Measurements from ENCODE around the gene MYOM1. TPM values are rescaled to one million over a fixed set of nuclear protein-coding genes. Genes with fewer than 3 reads are reported as not detected.

The MYOM1 gene
- total and polyA plus RNA-seq, 2 donors (not counting 3 experiments of a cell fraction or from before 2014, with no cell fraction given), result 0.08 TPM; not detected in 1

GRCh38 chr18:3190610-3191009 is 29.2 kb downstream of the MYOM1 start:
- Histone ChIP-seq H3K27ac (ENCODE audit: insufficient read depth, low read depth, low read length) (no peak overlapping the region), H4K20me1 (replicated peaks; ENCODE audit: control insufficient read depth, extremely low read depth, insufficient read depth, low read length) (no peaks in the 10 kb centered on the region), H3K9ac (replicated peaks; ENCODE audit: extremely low read depth, insufficient read depth, low read length) (no peak overlapping the region), H2AFZ (ENCODE audit: low read depth, low read length) (no peak overlapping the region), H3K4me3 (replicated peaks in 1 of 3; ENCODE audit: insufficient read depth in 1 of 3, low read depth in 1 of 3, low read length in 3 of 3) (no peak overlapping the region), H3K4me1 (ENCODE audit: control insufficient read depth, extremely low read depth, insufficient read depth, low read length) (no peaks in the 10 kb centered on the region), H3K36me3 (ENCODE audit: control insufficient read depth in 2 of 2, extremely low read depth in 1 of 2, insufficient read depth in 2 of 2, low read length in 2 of 2) (no peaks in the 10 kb centered on the region), H3K27me3 (ENCODE audit: control insufficient read depth in 2 of 2, insufficient read depth in 2 of 2, low read length in 2 of 2) (peaks cover 5 to 8% of the 10 kb centered on the region in 2 experiments), H3K9me1 (replicated peaks; ENCODE audit: control insufficient read depth, extremely low read depth, insufficient read depth, low read length) (no peaks in the 10 kb centered on the region), H3K4me2 (ENCODE audit: insufficient read depth, low read length) (no peak overlapping the region), H3K9me3 (replicated peaks; ENCODE audit: control insufficient read depth, insufficient read depth, low read length) (no peaks in the 10 kb centered on the region), H3K79me2 (ENCODE audit: control insufficient read depth, insufficient read depth, low read length) (no peaks in the 10 kb centered on the region)
- dilution Hi-C loops (cut with MboI; ENCODE audit: extremely low pct_ligation_motif_present, low sequenced_read_pairs) (no loop called here), intact Hi-C loops (cut with micrococcal nuclease) (no loop called here)
- BruUV-seq (replicated peaks), result no TSS peak
- DNase-seq (ENCODE audit: low read depth, low spot score) (no peak), FAIRE-seq (no peak)
- CTCF ChIA-PET, result interaction anchor here (0.9 to 1.0 kb wide), 2 partner anchors 9 to 56 kb away, joined by 3 read pairs; no protein-coding TSS in a partner anchor
- POLR2A ChIA-PET, result no interaction called here
- TF ChIP-seq POLR2AphosphoS5 (IDR thresholded peaks at IDR 0.05; ENCODE audit: insufficient read depth, low read depth, low read length) (no peak), FOS (IDR thresholded peaks at IDR 0.05; ENCODE audit: borderline replicate concordance, insufficient read depth, low read length) (no peak), JUN (IDR thresholded peaks at IDR 0.05; ENCODE audit: borderline replicate concordance, insufficient read depth, insufficient read length, low read depth) (no peak), MYC (IDR thresholded peaks at IDR 0.05; ENCODE audit: low read depth, low read length) (no peak), POLR2A (IDR thresholded peaks at IDR 0.05; ENCODE audit: low read depth, low read length) (no peak), GATA2 (IDR thresholded peaks at IDR 0.05; ENCODE audit: insufficient read depth, insufficient read length, low read depth, low read length) (no peak), CTCF (IDR thresholded peaks at IDR 0.05; ENCODE audit: extremely low read depth in 1 of 2, insufficient read depth in 1 of 2, low read depth in 1 of 2, low read length in 2 of 2) (no peak), MAX (IDR thresholded peaks at IDR 0.05; ENCODE audit: insufficient read depth, insufficient read length) (no peak), EZH2 (IDR thresholded peaks at IDR 0.05; ENCODE audit: borderline replicate concordance, low read depth, low read length, severe bottlenecking) (no peak)
